ENCODE measurements around the gene SOX14. TPM values are rescaled to one million over a fixed set of nuclear protein-coding genes. Genes with fewer than 3 reads are reported as not detected.

SOX14 gene
- not detected for total RNA-seq
- polyA plus RNA-seq (ENCODE audit: insufficient read length in 6 of 6), result not detected
- long read RNA-seq, donor 1, result 0 reads
- long read RNA-seq, donor 2, result 0 reads
- long read RNA-seq, donor 3, result 0 reads
- long read RNA-seq, donor 4, result 0 reads
- long read RNA-seq, donor 5, partial matches to known transcripts, result 0 of 1 reads
- long read RNA-seq, donor 5, other reads (novel, unspliced or antisense), result 0 of 1 reads
- long read RNA-seq, donor 6, result 0 reads
- long read RNA-seq, donor 7, result 0 reads
- long read RNA-seq, donor 8, result 0 reads
- long read RNA-seq, donor 9, result 0 reads
- long read RNA-seq, donor 10, result 0 reads
- long read RNA-seq, donor 11, partial matches to known transcripts, result 0 of 3 reads
- long read RNA-seq, donor 11, other reads (novel, unspliced or antisense), result 0 of 3 reads
- long read RNA-seq, donor 12, result 0 reads

GRCh38 chr3:137764001-137764433 is at the start of gene SOX14:
SOX14 (plus strand) TSS chr3:137764315; CDS start chr3:137764785, 470 bp downstream.
- TF ChIP-seq CTCF (IDR thresholded peaks at IDR 0.05), result no peak
- H3K36me3 ChIP-seq, result no peaks in the 10 kb centered on the region
- H3K9me3 ChIP-seq, result no peaks in the 10 kb centered on the region
- H3K4me3 ChIP-seq, result peak within 1 kb of the TSS in 1 of 2 donors; percentile 1
- intact Hi-C loops (cut with DNase I), result no loop called here
- ATAC-seq, result peak; percentile 78
- H3K4me1 ChIP-seq, result peaks cover 13% of the 10 kb centered on the region in 2 donors
- peak in 3 of 4 donors; percentile 64 to 78 (median 68) for DNase-seq
- H3K27me3 ChIP-seq, result peaks cover 91 to 100% of the 10 kb centered on the region in 2 donors
- no peak within 1 kb of the TSS for H3K27ac ChIP-seq

- no peaks in the 10 kb centered on the region for H3K36me3 ChIP-seq
- no peak overlapping the region for H3K4me3 ChIP-seq
- TF ChIP-seq CTCF (IDR thresholded peaks at IDR 0.05), result no peak
- no peak overlapping the region for H3K27ac ChIP-seq
- peak in 1 of 4 donors; percentile 75 for DNase-seq
- no peaks in the 10 kb centered on the region for H3K27me3 ChIP-seq
- peaks cover 0 to 15% of the 10 kb centered on the region in 2 donors for H3K9me3 ChIP-seq
- ATAC-seq, result no peak
- no peaks in the 10 kb centered on the region for H3K4me1 ChIP-seq
- intact Hi-C loops (cut with DNase I), result no loop called here
Measured at GRCh38 chr3:137714551-137714950, 49.6 kb upstream of the SOX14 start.

GRCh38 chr3:137724240-137724639 is 39.9 kb upstream of the SOX14 start:
- Histone ChIP-seq H3K27me3 (no peaks in the 10 kb centered on the region), H3K9me3 (peaks cover 0 to 15% of the 10 kb centered on the region in 2 donors), H3K27ac (no peak overlapping the region), H3K4me1 (no peaks in the 10 kb centered on the region), H3K36me3 (no peaks in the 10 kb centered on the region), H3K4me3 (no peak overlapping the region)
- ATAC-seq (no peak), DNase-seq (no peak)
- intact Hi-C loops (cut with DNase I), result no loop called here
- TF ChIP-seq CTCF (IDR thresholded peaks at IDR 0.05), result no peak

GRCh38 chr3:137737208-137737607 is 26.9 kb upstream of the SOX14 start:
- TF ChIP-seq CTCF (IDR thresholded peaks at IDR 0.05), result no peak
- no peaks in the 10 kb centered on the region for H3K36me3 ChIP-seq
- H3K4me3 ChIP-seq, result no peak overlapping the region
- DNase-seq (no peak), ATAC-seq (no peak)
- H3K4me1 ChIP-seq, result no peaks in the 10 kb centered on the region
- peaks cover 0 to 35% of the 10 kb centered on the region in 2 donors for H3K9me3 ChIP-seq
- intact Hi-C loops (cut with DNase I), result no loop called here
- H3K27me3 ChIP-seq, result no peaks in the 10 kb centered on the region
- H3K27ac ChIP-seq, result no peak overlapping the region

GRCh38 chr3:137738710-137739109 is 25.4 kb upstream of the SOX14 start:
- Histone ChIP-seq H3K27me3 (no peaks in the 10 kb centered on the region), H3K4me3 (no peak overlapping the region), H3K27ac (no peak overlapping the region), H3K36me3 (no peaks in the 10 kb centered on the region), H3K9me3 (peaks cover 0 to 35% of the 10 kb centered on the region in 2 donors), H3K4me1 (no peaks in the 10 kb centered on the region)
- TF ChIP-seq CTCF (IDR thresholded peaks at IDR 0.05), result no peak
- intact Hi-C loops (cut with DNase I), result no loop called here
- no peak for DNase-seq
- no peak for ATAC-seq

Measured in left lung (tissue), 14 donors.